BJ (cell line): Measurements from ENCODE around the gene SETD5. TPM values are rescaled to one million over a fixed set of nuclear protein-coding genes. Genes with fewer than 3 reads are reported as not detected.
"Not testable (repeated sequence)": the region's sequence is repeated elsewhere in the genome, so short reads cannot be mapped to it uniquely, and the experiment has no call there.

Experiments used
- CTCF ChIA-PET: fragments of 350-600 bp; formaldehyde crosslinking; extraction: SDS; loops from one replicate; lab custom pipeline; 2021; ENCODE audit warnings: antibody characterized with exemption, inconsistent platforms; lab: Yijun Ruan, JAX
- POLR2A ChIA-PET: fragments of 300-600 bp; sonication (Branson Sonifier 250); formaldehyde crosslinking; extraction: SDS; loops from one replicate; lab custom pipeline; 2021; ENCODE audit warnings: antibody characterized with exemption; lab: Charles Lee
- DNase-seq: peaks from one replicate; pipeline ENCODE4 v3.0.0-alpha.2; 2011; ENCODE audit warnings: low read depth
- H3K27me3 ChIP-seq: 2 replicates; pipeline ENCODE4 v1.6.0; 2011; ENCODE audit warnings: low read length; ENCODE audit not compliant: control insufficient read depth, insufficient read depth
- H3K36me3 ChIP-seq: 2 replicates; pipeline ENCODE4 v1.5.1; 2011; ENCODE audit warnings: low read length; ENCODE audit not compliant: control insufficient read depth, insufficient read depth
- H3K4me3 ChIP-seq: 2 replicates; pipeline ENCODE4 v1.5.1; 2011; ENCODE audit warnings: low read depth, mild to moderate bottlenecking, control low read depth, low read length
- polyA plus RNA-seq: library from polyadenylated mRNA; depleted of rRNA; stranded (reverse); fragments of >200 nt; gene quantifications from 2 replicates; pipeline ENCODE4 v1.2.3, GENCODE V29; 2011
- TF ChIP-seq, protein P1 (sequence below): IDR thresholded peaks from 2 replicates; pipeline ENCODE4 v1.5.1; 2011; ENCODE audit warnings: low read depth, mild to moderate bottlenecking, control low read depth, inconsistent platforms, low read length, moderate library complexity; ENCODE audit not compliant: insufficient read depth

The SETD5 gene
- polyA plus RNA-seq, 1 experiment: 55.1 TPM

DNA sequence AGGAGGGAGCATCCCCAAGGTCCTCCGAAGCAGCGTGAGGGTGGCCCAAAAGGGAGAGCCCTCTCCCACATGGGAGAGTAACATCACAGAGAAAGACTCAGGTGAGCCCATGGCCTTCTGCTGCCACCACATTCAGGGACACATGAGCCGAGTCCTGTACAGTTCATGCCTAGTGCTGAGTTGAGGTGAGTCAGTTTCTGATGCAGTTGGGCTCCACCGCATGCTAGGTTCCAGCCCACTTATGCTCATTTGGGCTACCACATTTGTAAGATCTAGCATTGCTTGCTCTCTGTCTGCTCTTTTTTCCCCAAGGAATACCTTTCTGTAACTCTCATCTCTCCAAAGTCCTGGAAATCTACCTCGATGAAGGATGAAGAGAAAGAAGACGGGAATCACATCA lies 77.1 kb downstream of the SETD5 start:
- TF ChIP-seq, protein P1, sequence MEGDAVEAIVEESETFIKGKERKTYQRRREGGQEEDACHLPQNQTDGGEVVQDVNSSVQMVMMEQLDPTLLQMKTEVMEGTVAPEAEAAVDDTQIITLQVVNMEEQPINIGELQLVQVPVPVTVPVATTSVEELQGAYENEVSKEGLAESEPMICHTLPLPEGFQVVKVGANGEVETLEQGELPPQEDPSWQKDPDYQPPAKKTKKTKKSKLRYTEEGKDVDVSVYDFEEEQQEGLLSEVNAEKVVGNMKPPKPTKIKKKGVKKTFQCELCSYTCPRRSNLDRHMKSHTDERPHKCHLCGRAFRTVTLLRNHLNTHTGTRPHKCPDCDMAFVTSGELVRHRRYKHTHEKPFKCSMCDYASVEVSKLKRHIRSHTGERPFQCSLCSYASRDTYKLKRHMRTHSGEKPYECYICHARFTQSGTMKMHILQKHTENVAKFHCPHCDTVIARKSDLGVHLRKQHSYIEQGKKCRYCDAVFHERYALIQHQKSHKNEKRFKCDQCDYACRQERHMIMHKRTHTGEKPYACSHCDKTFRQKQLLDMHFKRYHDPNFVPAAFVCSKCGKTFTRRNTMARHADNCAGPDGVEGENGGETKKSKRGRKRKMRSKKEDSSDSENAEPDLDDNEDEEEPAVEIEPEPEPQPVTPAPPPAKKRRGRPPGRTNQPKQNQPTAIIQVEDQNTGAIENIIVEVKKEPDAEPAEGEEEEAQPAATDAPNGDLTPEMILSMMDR: no peak
- no peak overlapping the region for H3K4me3 ChIP-seq
- ChIA-PET POLR2A (no interaction called here), CTCF (no interaction called here)
- H3K27me3 ChIP-seq: no peaks in the 10 kb centered on the region
- H3K36me3 ChIP-seq: peaks cover 49% of the 10 kb centered on the region
- DNase-seq: no peak

DNA sequence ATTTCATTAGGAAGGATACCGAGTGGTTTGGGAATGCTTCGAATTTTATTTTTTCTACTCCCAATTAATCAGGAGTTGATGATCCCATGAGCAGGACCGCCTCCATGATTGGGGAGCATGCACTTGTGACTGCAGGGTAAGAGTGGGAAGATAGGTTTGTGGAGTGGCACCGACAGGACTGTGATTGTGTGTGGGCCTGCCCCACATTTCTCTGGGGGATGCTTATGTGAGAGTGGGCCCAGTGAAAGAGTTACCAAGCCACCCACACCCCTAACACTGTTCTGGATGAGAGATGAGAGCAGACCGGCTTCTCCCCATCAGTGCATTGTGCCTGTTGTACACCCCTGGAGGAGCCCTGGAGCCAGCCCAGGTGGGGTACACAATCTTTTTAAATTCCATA lies 79.5 kb downstream of the SETD5 start:
- Histone ChIP-seq H3K27me3 (no peaks in the 10 kb centered on the region), H3K36me3 (peaks cover 38% of the 10 kb centered on the region), H3K4me3 (no peak overlapping the region)
- TF ChIP-seq, protein P1: no peak
- no peak for DNase-seq
- POLR2A ChIA-PET: no interaction called here
- CTCF ChIA-PET: no interaction called here

DNA sequence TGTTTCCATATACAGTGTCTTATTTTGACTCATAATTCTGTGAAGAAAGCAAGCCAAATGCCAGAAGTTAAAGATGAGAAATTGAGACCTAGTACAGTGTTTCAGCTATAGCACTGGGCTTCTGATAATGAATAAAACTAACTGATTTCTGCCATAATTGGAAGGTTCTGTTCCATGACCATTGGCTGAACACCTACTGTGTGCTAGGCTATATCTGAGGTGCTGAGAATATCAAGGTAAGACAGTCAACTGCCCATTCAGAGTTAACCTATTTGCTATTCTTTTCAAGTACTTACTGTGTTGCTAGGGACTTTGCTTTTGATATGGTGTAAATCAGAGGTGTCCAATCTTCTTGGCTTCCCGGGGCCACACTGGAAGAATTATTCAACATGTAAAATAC lies 82.8 kb downstream of the SETD5 start:
- Histone ChIP-seq H3K36me3 (peaks cover 27% of the 10 kb centered on the region), H3K27me3 (no peaks in the 10 kb centered on the region), H3K4me3 (no peak overlapping the region)
- DNase-seq: no peak
- POLR2A ChIA-PET: no interaction called here
- TF ChIP-seq, protein P1: no peak
- CTCF ChIA-PET: interaction anchor here (0.7 to 0.8 kb wide), 2 partner anchors 15 to 23 kb away, joined by 3 read pairs; no protein-coding TSS in a partner anchor

DNA sequence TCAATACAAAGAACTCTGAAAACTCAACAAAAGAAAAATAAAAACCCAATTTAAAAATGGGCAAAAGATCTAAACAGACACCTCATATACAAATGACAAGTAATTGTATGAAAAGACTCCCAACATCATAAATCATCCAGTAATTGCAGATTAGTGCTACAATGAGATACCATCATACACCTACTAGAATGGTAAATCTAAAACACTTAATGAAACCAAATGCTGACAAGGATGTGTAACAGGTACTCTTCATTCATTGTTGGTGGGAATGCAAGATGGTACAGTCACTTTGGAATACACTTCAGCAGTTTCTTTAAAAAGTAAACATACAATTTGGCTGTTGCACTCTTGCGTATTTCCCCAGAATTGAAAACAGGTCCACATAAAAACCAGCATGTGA lies 87.8 kb downstream of the SETD5 start:
- Histone ChIP-seq H3K27me3 (no peaks in the 10 kb centered on the region), H3K36me3 (peaks cover 4% of the 10 kb centered on the region), H3K4me3 (no peak overlapping the region)
- ChIA-PET POLR2A (no interaction called here), CTCF (no interaction called here)
- TF ChIP-seq, protein P1: no peak
- no peak for DNase-seq

DNA sequence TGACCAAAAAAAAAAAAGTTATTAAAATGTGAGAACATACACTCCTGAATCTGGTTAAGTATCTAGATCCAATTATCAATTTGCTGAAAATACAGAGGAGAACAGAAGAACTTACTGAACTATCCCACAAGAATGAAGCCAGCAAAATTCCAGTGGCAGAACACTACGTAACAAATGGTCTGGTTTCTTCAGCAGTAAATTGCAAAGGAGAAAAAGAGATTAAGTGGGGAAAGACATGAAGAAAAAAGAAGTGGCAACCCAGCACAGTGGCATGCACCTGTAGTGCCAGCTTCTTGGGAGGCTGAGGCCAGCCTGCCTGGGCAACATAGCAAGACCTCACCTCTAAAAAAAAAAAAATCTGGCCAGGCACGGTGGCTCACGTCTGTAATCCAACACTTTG lies 94.1 kb downstream of the SETD5 start:
- CTCF ChIA-PET: interaction anchor here (1.1 to 6.8 kb wide), 2 partner anchors 9 to 12 kb away, joined by 5 to 35 read pairs; no protein-coding TSS in a partner anchor
- Histone ChIP-seq H3K4me3 (no peak overlapping the region), H3K27me3 (no peaks in the 10 kb centered on the region), H3K36me3 (no peaks in the 10 kb centered on the region; the same call in 1 of the 2 replicates)
- POLR2A ChIA-PET: no interaction called here
- TF ChIP-seq, protein P1: no peak
- no peak for DNase-seq

DNA sequence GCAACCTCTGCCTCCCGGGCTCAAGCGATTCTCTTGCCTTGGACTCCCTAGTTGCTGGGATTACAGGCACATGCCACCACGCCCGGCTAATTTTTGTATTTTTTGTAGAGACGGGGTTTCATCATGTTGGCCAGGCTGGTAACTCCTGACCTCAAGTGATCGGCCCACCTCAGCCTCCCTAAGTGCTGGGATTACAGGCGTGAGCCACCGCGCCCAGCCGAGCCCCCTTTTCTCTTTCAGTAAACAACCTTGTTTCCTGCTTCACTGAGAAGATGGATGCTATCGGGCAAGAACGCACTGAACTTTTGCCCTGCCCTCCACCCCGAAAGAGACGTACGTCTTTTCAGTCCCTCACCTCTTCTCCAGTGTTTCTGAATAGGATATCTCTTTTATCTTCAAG lies 96.6 kb downstream of the SETD5 start:
- H3K36me3 ChIP-seq, POLR2A ChIA-PET, H3K4me3 ChIP-seq, H3K27me3 ChIP-seq, DNase-seq: not testable (repeated sequence)
- CTCF ChIA-PET: interaction anchor here (2.2 to 6.8 kb wide), 2 partner anchors 9 to 141 kb away, joined by 8 to 35 read pairs; no protein-coding TSS in a partner anchor
